Motor neuron (in vitro differentiated cells): ENCODE measurements around the gene KCNQ1. TPM values are rescaled to one million over a fixed set of nuclear protein-coding genes. Genes with fewer than 3 reads are reported as not detected.

Source experiments
- ATAC-seq, 8 experiments: fragments of 200-7000 bp; cut with Tn5 transposase; replicated peaks in 6 of 8; 2 replicates each; pipeline ENCODE4 v1.8.0; 2021; ENCODE audit warnings: mild to moderate bottlenecking in 8 of 8, moderate library complexity in 8 of 8
- H3K27ac ChIP-seq, 2 donors: fragments of 250-450 bp; sonication (Bioruptor Pico); 2 replicates each; pipeline ENCODE4 v1.9.0; 2021; ENCODE audit warnings: antibody characterized with exemption in 2 of 2, mild to moderate bottlenecking in 2 of 2, moderate library complexity in 1 of 2
- H3K4me1 ChIP-seq, 2 donors: fragments of 250-450 bp; sonication (Bioruptor Pico); replicated peaks in 1 of 2; 2 replicates each; pipeline ENCODE4 v1.6.1; 2021; ENCODE audit warnings: antibody characterized with exemption in 2 of 2, mild to moderate bottlenecking in 2 of 2, moderate library complexity in 1 of 2
- H3K4me3 ChIP-seq, 5 donors: fragments of 250-450 bp; sonication (Bioruptor Pico); 2 replicates each; pipeline ENCODE4 v1.9.0; 2021; ENCODE audit warnings: antibody characterized with exemption in 5 of 5, mild to moderate bottlenecking in 5 of 5, moderate library complexity in 4 of 5
- WGBS, 10 experiments: fragments of 450-650 bp; shearing (Covaris generic); methylation state at CpG; one replicate each; pipeline ENCODE4 v1.0.0; 2022; 5-methylcytosine and 5-hydroxymethylcytosine counted together
- in situ Hi-C, 9 experiments: fragments of 400-800 bp; cut with MboI; loops; one replicate each; pipeline ENCODE4 v1.15.0; 2021; ENCODE audit warnings: low sequenced_read_pairs in 9 of 9, low pct_unique_long_range_greater_than_20kb in 2 of 9; ENCODE audit not compliant: unreplicated experiment in 9 of 9
- total RNA-seq, 8 experiments: library from RNA; unstranded; fragments of 300-600 nt; gene quantifications; 2 replicates each; pipeline versions ENCODE4 v1.2.3 to v1.2.4, GENCODE V29; 2022

The KCNQ1 gene
- total RNA-seq, 8 experiments from 2014 or later, result 0.04 to 0.66 (median 0.20) TPM; not detected in 2

DNA sequence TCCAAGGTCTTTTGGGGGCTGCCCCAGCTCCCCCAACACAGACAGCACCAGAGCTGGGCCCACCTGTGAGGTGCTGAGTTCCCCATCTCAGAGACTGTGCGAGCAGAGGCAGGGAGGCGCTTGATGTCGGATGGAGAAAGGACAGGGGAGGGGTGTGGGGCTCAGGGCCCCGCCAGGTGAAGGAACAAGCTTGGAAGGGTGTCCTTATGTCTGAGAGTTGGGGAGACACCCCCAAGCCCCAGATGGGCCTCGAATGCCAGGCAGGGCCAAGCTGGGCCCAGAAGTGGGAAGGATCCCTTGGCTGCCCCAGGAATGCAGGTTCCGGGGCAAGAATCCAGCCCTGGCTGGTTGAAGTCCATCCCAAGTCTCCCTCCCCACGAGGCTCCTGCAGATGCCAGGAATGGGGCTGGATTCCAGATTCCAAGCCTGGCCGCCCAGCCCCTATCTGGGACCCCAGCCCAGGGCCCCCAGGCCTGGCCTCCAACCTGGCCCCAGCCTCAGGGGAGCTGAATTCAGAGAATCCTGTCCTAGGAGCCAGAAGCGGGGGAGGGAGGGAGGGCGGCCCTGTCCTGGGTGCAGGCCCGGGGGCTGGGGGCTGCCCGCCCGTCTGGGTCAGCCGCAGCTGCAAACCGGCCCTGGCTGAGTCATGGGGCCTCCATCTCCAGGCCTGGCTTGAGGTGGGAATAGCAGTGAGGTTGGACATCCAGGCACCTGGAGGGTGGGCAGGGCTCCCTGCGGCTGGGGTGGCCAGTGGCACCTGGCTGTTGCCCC lies 389.9 kb downstream of the KCNQ1 start:
- peak in 3 of 8 experiments; percentile 3 to 13 (median 5) for ATAC-seq
- no peak overlapping the region for H3K4me3 ChIP-seq
- in situ Hi-C loops, result no loop called here
- 0 to 100% (median 82%) methylated on average over 1 to 2 of the region's 16 CpGs; no CpG with 5 or more reads in 7 of the 10 experiments for WGBS, 10 experiments
- H3K27ac ChIP-seq, result peak overlapping the region in 1 of 2 donors; percentile 1
- H3K4me1 ChIP-seq, result peaks cover 47 to 52% of the 10 kb centered on the region in 2 donors

DNA sequence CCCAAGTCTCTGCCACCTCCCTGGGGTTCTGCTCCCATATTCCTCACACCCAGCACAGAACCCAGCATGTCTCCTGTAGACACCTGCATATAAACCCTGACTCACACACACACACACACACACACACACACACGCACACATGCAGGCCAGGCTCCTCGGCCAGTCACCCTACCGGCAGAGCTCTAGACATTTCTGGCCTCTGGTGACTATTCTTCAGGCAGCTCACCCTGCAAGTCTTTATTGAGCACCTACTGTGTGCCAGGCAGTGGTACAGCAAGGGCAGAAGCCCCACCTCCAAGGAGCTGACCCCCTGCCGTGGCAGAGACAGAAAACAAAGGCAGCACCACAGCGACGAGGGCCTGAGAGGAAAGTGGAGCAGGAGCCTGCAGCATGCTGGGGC lies 390.5 kb downstream of the KCNQ1 start:
- in situ Hi-C loops, result no loop called here
- WGBS, 10 experiments, result 47 to 81% (median 60%) methylated on average over 1 to 3 of the region's 6 CpGs; no CpG with 5 or more reads in 7 of the 10 experiments
- Histone ChIP-seq H3K4me3 (no peak overlapping the region), H3K4me1 (peaks cover 53 to 54% of the 10 kb centered on the region in 2 donors), H3K27ac (peak overlapping the region in 1 of 2 donors; percentile 45)
- peak in 3 of 8 experiments; percentile 10 to 35 (median 11) for ATAC-seq

GRCh38 chr11:2835751-2836150 lies 390.9 kb downstream of the KCNQ1 start:
- WGBS, 10 experiments, result 95% methylated on average over 4 of the region's 17 CpGs; no CpG with 5 or more reads in 9 of the 10 experiments
- H3K27ac ChIP-seq, result peak overlapping the region in 1 of 2 donors; percentile 45
- in situ Hi-C loops, result no loop called here
- H3K4me1 ChIP-seq, result peaks cover 54 to 55% of the 10 kb centered on the region in 2 donors
- H3K4me3 ChIP-seq, result no peak overlapping the region
- no peak for ATAC-seq

GRCh38 chr11:2836315-2837095 lies 391.7 kb downstream of the KCNQ1 start:
- no peak overlapping the region for H3K4me3 ChIP-seq
- peaks cover 54 to 55% of the 10 kb centered on the region in 2 donors for H3K4me1 ChIP-seq
- peak overlapping the region in 1 of 2 donors; percentile 53 for H3K27ac ChIP-seq
- ATAC-seq, result peak in 5 of 8 experiments; percentile 2 to 17 (median 10)
- WGBS, 10 experiments, result 40 to 87% (median 80%) methylated on average over 1 to 11 of the region's 23 CpGs; no CpG with 5 or more reads in 3 of the 10 experiments
- in situ Hi-C loops, result no loop called here

DNA sequence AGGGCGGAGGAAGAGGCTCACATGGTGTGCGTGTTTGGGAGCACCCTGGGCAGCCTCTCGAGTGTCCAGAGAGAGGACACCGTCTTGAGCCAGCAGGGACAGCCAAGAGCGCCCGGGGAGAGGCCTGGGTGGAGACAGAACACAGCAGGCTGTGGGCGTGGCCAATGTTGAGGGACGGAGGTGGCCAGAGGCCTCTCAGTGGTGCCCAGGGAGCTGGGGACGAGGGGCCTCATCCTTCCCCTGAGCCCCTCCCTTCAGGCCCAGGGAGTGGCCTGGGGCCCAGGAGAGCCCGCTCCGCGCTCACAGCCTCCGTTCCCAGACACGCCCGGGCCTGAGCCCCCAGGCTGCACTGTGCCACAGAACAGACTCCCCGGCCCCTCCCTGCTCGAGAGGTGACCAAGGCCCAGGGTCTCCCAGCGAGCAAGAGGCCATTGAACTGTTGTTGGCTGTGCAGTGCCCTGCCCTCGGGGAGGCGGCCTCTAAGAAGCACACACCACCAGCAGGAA lies 392.3 kb downstream of the KCNQ1 start:
- 0% methylated on average over 1 to 2 of the region's 20 CpGs; no CpG with 5 or more reads in 8 of the 10 experiments for WGBS, 10 experiments
- H3K4me1 ChIP-seq, result peaks cover 54 to 55% of the 10 kb centered on the region in 2 donors
- peak; percentile 93 to 99 (median 94) for ATAC-seq

DNA sequence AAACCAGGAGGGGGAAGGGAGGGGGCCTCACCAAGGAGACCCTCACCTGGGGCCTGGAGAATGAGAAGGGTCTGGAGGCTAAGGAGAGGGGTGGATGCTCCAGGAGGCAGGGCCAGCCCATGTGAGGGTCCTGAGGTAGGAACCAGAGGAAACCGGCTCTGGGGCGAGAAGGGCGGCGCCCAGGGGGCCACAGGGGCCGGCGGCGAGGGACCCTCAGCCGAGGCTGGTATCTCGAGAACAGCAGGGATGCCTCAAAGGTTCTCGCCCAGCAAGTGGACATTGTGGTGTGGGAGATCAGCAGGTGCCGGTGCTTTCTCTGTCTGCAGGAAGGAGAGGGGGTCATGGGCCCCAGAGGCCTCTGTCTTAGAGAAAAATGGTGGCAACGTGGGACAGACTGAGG lies 392.8 kb downstream of the KCNQ1 start:
- 80% methylated on average over 7 of the region's 12 CpGs; no CpG with 5 or more reads in 9 of the 10 experiments for WGBS, 10 experiments
- Histone ChIP-seq H3K27ac (peak overlapping the region in 1 of 2 donors; percentile 48), H3K4me1 (peaks cover 54 to 55% of the 10 kb centered on the region in 2 donors), H3K4me3 (no peak overlapping the region)
- in situ Hi-C loops, result no loop called here
- ATAC-seq, result no peak

More for the DNA sequence above, 392.3 kb downstream of the KCNQ1 start:
- Histone ChIP-seq H3K27ac (peak overlapping the region; percentile 20 to 53), H3K4me3 (no peak overlapping the region)
- in situ Hi-C loops, result no loop called here

DNA sequence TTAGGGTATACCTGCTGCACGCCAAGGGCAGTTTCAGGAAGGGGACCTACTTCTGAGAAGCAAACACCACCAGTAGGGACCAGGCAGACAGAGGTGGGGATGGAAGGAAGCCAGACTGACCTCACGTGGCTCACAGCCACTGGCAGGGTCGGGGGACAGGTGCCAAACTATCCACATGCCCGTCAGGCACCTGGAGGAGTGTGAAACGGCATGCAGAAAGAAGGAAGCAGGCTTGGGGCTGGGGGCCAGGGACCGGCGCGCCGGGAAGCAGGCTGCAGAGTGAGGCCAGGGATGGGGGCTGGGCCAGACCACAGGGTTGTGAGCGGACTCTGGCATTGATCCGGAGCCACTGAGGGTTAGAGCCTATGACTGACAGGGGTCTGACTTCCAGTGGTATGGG lies 393.3 kb downstream of the KCNQ1 start:
- ATAC-seq, result no peak
- H3K4me3 ChIP-seq, result no peak overlapping the region
- peaks cover 54 to 55% of the 10 kb centered on the region in 2 donors for H3K4me1 ChIP-seq
- H3K27ac ChIP-seq, result no peak overlapping the region
- in situ Hi-C loops, result no loop called here
- WGBS, 10 experiments, result 80 to 100% methylated on average over 2 to 8 of the region's 11 CpGs; no CpG with 5 or more reads in 8 of the 10 experiments

- Histone ChIP-seq H3K4me1 (peaks cover 59 to 61% of the 10 kb centered on the region in 2 donors), H3K4me3 (no peak overlapping the region), H3K27ac (no peak overlapping the region)
- ATAC-seq, result no peak
- in situ Hi-C loops, result no loop called here
- 50 to 90% (median 82%) methylated on average over 2 to 4 of the region's 25 CpGs; no CpG with 5 or more reads in 7 of the 10 experiments for WGBS, 10 experiments
Measured at GRCh38 chr11:2838676-2839294, 394.0 kb downstream of the KCNQ1 start.

- in situ Hi-C loops, result no loop called here
- H3K27ac ChIP-seq, result no peak overlapping the region
- peaks cover 59 to 68% of the 10 kb centered on the region in 2 donors for H3K4me1 ChIP-seq
- 48 to 80% methylated on average over 3 of the region's 23 CpGs; no CpG with 5 or more reads in 8 of the 10 experiments for WGBS, 10 experiments
- ATAC-seq, result no peak
- H3K4me3 ChIP-seq, result no peak overlapping the region
Measured at GRCh38 chr11:2839395-2839943, 394.7 kb downstream of the KCNQ1 start.

GRCh38 chr11:2841411-2842190 lies 396.8 kb downstream of the KCNQ1 start:
- in situ Hi-C loops, result no loop called here
- no peak for ATAC-seq
- WGBS, 10 experiments, result 67 to 100% (median 90%) methylated on average over 1 to 9 of the region's 26 CpGs; no CpG with 5 or more reads in 4 of the 10 experiments
- peaks cover 47 to 64% of the 10 kb centered on the region in 2 donors for H3K4me1 ChIP-seq
- H3K27ac ChIP-seq, result no peak overlapping the region
- no peak overlapping the region for H3K4me3 ChIP-seq

DNA sequence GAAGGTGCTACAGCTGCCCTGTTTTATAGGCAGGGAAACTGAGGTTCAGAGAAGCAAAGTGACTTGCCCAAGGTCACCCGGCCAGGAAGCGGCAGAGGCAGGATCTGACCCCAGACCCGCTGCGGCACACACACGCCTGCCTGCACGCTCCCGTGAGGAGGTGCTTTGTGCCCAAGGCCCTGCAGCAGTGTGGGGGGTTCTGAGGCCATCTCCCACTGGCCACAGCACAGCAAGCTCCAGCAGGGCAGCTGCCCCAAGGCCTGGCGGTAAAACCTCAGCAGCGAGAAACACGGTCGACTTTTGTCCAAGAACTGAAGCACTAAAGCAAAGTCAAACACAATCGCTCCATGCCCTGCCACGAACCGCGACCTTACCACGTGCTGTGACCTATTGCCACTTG lies 398.1 kb downstream of the KCNQ1 start:
- Histone ChIP-seq H3K27ac (no peak overlapping the region), H3K4me1 (peaks cover 36 to 53% of the 10 kb centered on the region in 2 donors), H3K4me3 (no peak overlapping the region)
- 87 to 100% (median 95%) methylated on average over 2 to 5 of the region's 16 CpGs; no CpG with 5 or more reads in 6 of the 10 experiments for WGBS, 10 experiments
- no peak for ATAC-seq
- in situ Hi-C loops, result no loop called here

DNA sequence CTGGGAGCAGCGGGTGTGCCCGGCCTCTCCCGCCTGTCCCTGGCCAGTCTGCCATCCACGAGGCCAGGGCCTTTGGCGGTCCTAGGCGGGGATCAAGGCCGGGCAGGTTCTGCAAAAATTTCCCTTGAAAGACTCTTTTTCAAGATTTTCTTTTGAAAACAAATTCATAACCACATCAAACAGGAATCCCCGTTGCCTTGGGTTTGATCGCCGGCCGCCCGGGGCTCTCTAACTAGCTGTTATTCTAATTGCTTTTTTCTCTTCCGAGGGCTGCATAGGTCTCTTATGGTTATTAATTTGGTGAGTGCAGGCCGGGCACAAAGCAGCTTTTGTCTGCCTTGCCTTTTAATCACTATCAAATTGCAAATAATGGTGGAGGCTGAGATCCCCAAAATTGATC lies 398.7 kb downstream of the KCNQ1 start:
- Histone ChIP-seq H3K4me1 (peaks cover 31 to 46% of the 10 kb centered on the region in 2 donors), H3K4me3 (no peak overlapping the region), H3K27ac (no peak overlapping the region)
- 49 to 85% (median 56%) methylated on average over 1 to 10 of the region's 14 CpGs; no CpG with 5 or more reads in 3 of the 10 experiments for WGBS, 10 experiments
- no peak for ATAC-seq
- in situ Hi-C loops, result no loop called here
